PC-3 (cell line): Measurements from ENCODE around the gene AIG1. TPM values are rescaled to one million over a fixed set of nuclear protein-coding genes. Genes with fewer than 3 reads are reported as not detected.

Experiments used
- ATAC-seq: fragments of 200-7000 bp; cut with Tn5 transposase; 2 replicates; pipeline ENCODE4 v1.9.1; 2020; ENCODE audit warnings: mild to moderate bottlenecking, moderate library complexity
- BruUV-seq: library from RNA; stranded (reverse); fragments of 400-500 nt; replicated peaks from 2 replicates; lab custom pipeline; 2021; lab: Mats Ljungman, UMichigan
- CTCF ChIA-PET: fragments of 300-600 bp; sonication (Branson Sonifier 250); formaldehyde crosslinking; loops from one replicate; lab custom pipeline; 2022; ENCODE audit warnings: antibody characterized with exemption; lab: Charles Lee
- POLR2A ChIA-PET: fragments of 300-600 bp; sonication (Branson Sonifier 250); formaldehyde crosslinking; loops from one replicate; lab custom pipeline; 2022; ENCODE audit warnings: antibody characterized with exemption; ENCODE audit not compliant: unreplicated experiment; lab: Charles Lee
- DNase-seq: peaks from one replicate; pipeline ENCODE4 v3.0.0-alpha.2; 2015
- H2AFZ ChIP-seq: fragments of 300-600 bp; sonication (generic); 2 replicates; pipeline ENCODE4 v1.6.0; 2016; ENCODE audit warnings: antibody characterized with exemption, low read length
- H3F3A ChIP-seq: fragments of 300-600 bp; sonication (generic); one replicate; pipeline ENCODE4 v1.6.0; 2017; ENCODE audit warnings: antibody characterized with exemption, low read length, control low read depth, mild to moderate bottlenecking; ENCODE audit not compliant: unreplicated experiment
- H3K27ac ChIP-seq: fragments of 300-600 bp; sonication (generic); 2 replicates; pipeline ENCODE4 v1.5.1; 2016; ENCODE audit warnings: mild to moderate bottlenecking, low read length
- H3K27me3 ChIP-seq: fragments of 300-600 bp; sonication (generic); 2 replicates; pipeline ENCODE4 v1.6.1; 2016; ENCODE audit warnings: low read length, mixed read lengths
- H3K36me3 ChIP-seq: fragments of 300-600 bp; sonication (generic); 2 replicates; pipeline ENCODE4 v1.6.1; 2016; ENCODE audit warnings: low read depth, mixed run types, low read length, mixed read lengths
- H3K4me1 ChIP-seq: fragments of 300-600 bp; sonication (generic); 2 replicates; pipeline ENCODE4 v1.5.1; 2016; ENCODE audit warnings: low read length; ENCODE audit not compliant: insufficient read depth
- H3K4me2 ChIP-seq: fragments of 300-600 bp; sonication (generic); 2 replicates; pipeline ENCODE4 v1.6.0; 2016; ENCODE audit warnings: low read length
- H3K4me3 ChIP-seq: fragments of 300-600 bp; sonication (generic); 2 replicates; pipeline ENCODE4 v1.5.1; 2016; ENCODE audit warnings: mild to moderate bottlenecking, low read length, mixed read lengths
- H3K79me2 ChIP-seq: fragments of 300-600 bp; sonication (generic); 2 replicates; pipeline ENCODE4 v1.6.1; 2017; ENCODE audit warnings: low read length, mixed read lengths
- H3K9ac ChIP-seq: fragments of 300-600 bp; sonication (generic); 2 replicates; pipeline ENCODE4 v1.6.0; 2016; ENCODE audit warnings: mild to moderate bottlenecking, low read length
- H3K9me2 ChIP-seq: fragments of 300-600 bp; sonication (generic); replicated peaks from 2 replicates; pipeline ENCODE4 v1.6.1; 2016; ENCODE audit warnings: mixed run types, low read length, mixed read lengths
- H3K9me3 ChIP-seq: fragments of 300-600 bp; sonication (generic); 2 replicates; pipeline ENCODE4 v1.6.1; 2016; ENCODE audit warnings: low read length, mixed read lengths
- H4K20me1 ChIP-seq: fragments of 300-600 bp; sonication (generic); 2 replicates; pipeline ENCODE4 v1.6.1; 2016; ENCODE audit warnings: low read length, mixed read lengths
- EZH2 ChIP-seq: fragments of 300-600 bp; sonication (generic); IDR thresholded peaks from one replicate; pipeline ENCODE4 v1.6.1; 2017; ENCODE audit warnings: antibody characterized with exemption, mild to moderate bottlenecking, low read length; ENCODE audit not compliant: unreplicated experiment
- EZH2phosphoT487 ChIP-seq: fragments of 300-600 bp; sonication (generic); IDR thresholded peaks from 2 replicates; pipeline ENCODE4 v1.6.1; 2018; ENCODE audit warnings: mild to moderate bottlenecking, antibody characterized with exemption, low read length, borderline replicate concordance
- intact Hi-C: fragments of 100-400 bp; cut with micrococcal nuclease; formaldehyde crosslinking; loops from 2 replicates; pipeline ENCODE4 v1.9.0; 2023
- total RNA-seq: library from RNA; depleted of rRNA; stranded (reverse); fragments of >200 nt; gene quantifications from 2 replicates; pipeline ENCODE4 v1.2.3, GENCODE V29; 2014
- TF ChIP-seq, protein P1 (sequence below): fragments of 300-600 bp; sonication (generic); conservative IDR thresholded peaks from 2 replicates; pipeline ENCODE4 v1.5.1; 2017; ENCODE audit warnings: antibody characterized with exemption, low read depth, mild to moderate bottlenecking, low read length

Gene AIG1
- total RNA-seq, 1 experiment from 2014 or later: 32.7 TPM

DNA sequence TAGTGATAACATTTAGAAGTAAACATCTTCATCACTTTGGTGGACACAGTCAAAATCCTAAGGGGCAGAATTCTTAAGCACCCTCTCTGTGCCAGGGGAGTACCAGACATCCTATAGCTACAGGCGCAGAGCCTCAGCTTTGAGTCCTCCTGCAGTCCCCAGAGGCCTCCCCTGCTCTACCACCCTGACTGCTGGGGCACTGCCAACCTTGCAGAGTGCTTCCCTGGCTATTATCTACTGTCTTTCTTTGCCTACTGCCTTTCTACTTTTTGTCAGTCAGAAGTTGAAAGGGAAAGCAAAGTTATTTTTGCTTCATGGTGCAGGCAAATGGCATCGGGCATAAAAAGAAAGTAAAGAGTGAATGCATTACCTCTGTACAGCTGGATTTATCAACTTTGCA, 80.1 kb downstream of the AIG1 start:
- Histone ChIP-seq H3K79me2 (no peaks in the 10 kb centered on the region), H3K36me3 (no peaks in the 10 kb centered on the region), H3K4me2 (no peak overlapping the region), H2AFZ (no peak overlapping the region), H3K27ac (no peak overlapping the region), H4K20me1 (no peaks in the 10 kb centered on the region), H3K9ac (no peak overlapping the region), H3K27me3 (no peaks in the 10 kb centered on the region), H3K4me3 (no peak overlapping the region), H3F3A (no peaks in the 10 kb centered on the region), H3K4me1 (no peaks in the 10 kb centered on the region), H3K9me2 (no peaks in the 10 kb centered on the region), H3K9me3 (no peaks in the 10 kb centered on the region)
- ChIA-PET CTCF (no interaction called here), POLR2A (no interaction called here)
- intact Hi-C loops: no loop called here
- ATAC-seq: no peak
- BruUV-seq: no TSS peak
- TF ChIP-seq EZH2 (no peak), EZH2phosphoT487 (no peak)
- TF ChIP-seq, protein P1, sequence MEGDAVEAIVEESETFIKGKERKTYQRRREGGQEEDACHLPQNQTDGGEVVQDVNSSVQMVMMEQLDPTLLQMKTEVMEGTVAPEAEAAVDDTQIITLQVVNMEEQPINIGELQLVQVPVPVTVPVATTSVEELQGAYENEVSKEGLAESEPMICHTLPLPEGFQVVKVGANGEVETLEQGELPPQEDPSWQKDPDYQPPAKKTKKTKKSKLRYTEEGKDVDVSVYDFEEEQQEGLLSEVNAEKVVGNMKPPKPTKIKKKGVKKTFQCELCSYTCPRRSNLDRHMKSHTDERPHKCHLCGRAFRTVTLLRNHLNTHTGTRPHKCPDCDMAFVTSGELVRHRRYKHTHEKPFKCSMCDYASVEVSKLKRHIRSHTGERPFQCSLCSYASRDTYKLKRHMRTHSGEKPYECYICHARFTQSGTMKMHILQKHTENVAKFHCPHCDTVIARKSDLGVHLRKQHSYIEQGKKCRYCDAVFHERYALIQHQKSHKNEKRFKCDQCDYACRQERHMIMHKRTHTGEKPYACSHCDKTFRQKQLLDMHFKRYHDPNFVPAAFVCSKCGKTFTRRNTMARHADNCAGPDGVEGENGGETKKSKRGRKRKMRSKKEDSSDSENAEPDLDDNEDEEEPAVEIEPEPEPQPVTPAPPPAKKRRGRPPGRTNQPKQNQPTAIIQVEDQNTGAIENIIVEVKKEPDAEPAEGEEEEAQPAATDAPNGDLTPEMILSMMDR: no peak
- DNase-seq: no peak

DNA sequence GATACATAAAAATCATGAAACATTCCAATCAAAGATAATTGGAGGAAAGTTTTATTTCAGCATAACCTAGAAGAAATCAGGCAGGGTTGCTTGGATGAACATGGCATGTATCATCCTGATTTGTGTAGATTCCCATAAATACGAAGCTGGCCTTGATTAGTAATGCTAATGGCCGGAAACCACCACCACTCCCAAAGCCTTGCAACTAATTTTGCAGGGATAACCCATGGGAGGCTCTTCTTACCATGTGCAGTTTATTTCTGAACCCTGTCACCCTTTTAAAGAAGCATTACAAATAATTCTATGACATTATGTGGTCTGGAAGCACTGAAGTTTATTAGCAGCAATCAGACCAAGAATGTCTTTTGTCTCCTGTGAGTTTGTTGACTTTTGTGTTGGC, 80.8 kb downstream of the AIG1 start:
- no TSS peak for BruUV-seq
- H3K9me2 ChIP-seq: no peaks in the 10 kb centered on the region
- intact Hi-C loops: no loop called here
- no peaks in the 10 kb centered on the region for H3K9me3 ChIP-seq
- H3K4me3 ChIP-seq: no peak overlapping the region
- no peaks in the 10 kb centered on the region for H3K36me3 ChIP-seq
- H2AFZ ChIP-seq: no peak overlapping the region
- TF ChIP-seq EZH2 (no peak), EZH2phosphoT487 (no peak)
- TF ChIP-seq, protein P1: no peak
- H3K27me3 ChIP-seq: no peaks in the 10 kb centered on the region
- no peaks in the 10 kb centered on the region for H3F3A ChIP-seq
- no peak overlapping the region for H3K9ac ChIP-seq
- DNase-seq (no peak), ATAC-seq (no peak; the same call in 1 of the 2 replicates)
- no peaks in the 10 kb centered on the region for H3K4me1 ChIP-seq
- ChIA-PET CTCF (no interaction called here), POLR2A (no interaction called here)
- no peak overlapping the region for H3K27ac ChIP-seq
- no peaks in the 10 kb centered on the region for H3K79me2 ChIP-seq
- no peaks in the 10 kb centered on the region for H4K20me1 ChIP-seq
- no peak overlapping the region for H3K4me2 ChIP-seq

DNA sequence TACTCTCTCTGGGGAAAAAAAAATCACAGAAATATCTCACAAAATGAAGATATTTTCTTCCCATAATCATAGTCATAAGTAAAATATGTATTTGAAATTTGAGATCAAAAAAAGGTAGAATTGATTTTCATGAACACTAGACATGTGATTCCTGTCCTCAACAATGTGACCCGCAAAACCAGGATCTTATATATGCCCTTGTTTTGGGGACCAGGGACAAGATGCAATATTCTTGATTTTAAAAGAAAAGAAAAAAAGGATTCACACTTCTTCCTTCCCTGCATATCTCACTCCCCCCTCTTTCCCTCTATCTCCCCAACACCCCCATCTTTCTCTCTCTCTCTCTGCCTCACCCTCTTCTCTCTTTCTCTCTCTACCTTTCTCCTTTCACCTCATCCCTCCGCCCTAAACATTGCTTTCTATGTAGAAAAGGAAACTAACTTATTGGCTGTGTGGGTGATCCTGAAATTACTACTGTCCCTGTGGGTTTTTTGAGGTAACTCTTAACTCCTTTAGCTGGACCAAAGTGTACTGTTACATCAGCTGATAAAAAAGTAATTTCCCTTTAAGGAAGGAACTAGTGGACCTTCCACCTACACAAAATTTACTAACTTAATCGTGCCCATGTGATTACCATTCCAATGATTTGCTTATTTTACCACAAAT, 85.6 kb downstream of the AIG1 start:
- Histone ChIP-seq H3K27me3 (no peaks in the 10 kb centered on the region), H3K9me2 (no peaks in the 10 kb centered on the region), H3K36me3 (no peaks in the 10 kb centered on the region), H3K27ac (no peak overlapping the region), H4K20me1 (no peaks in the 10 kb centered on the region), H3K9ac (no peak overlapping the region), H3K4me2 (no peak overlapping the region), H3K79me2 (no peaks in the 10 kb centered on the region), H3F3A (no peaks in the 10 kb centered on the region), H3K9me3 (no peaks in the 10 kb centered on the region), H2AFZ (no peak overlapping the region), H3K4me1 (no peaks in the 10 kb centered on the region), H3K4me3 (no peak overlapping the region)
- TF ChIP-seq, protein P1: no peak
- intact Hi-C loops: no loop called here
- POLR2A ChIA-PET: no interaction called here
- CTCF ChIA-PET: no interaction called here
- BruUV-seq: no TSS peak
- DNase-seq (no peak), ATAC-seq (no peak)
